Activated CD4-positive, CD25-positive, alpha-beta regulatory T cell treated with anti-CD3 and anti-CD28 coated beads, Interleukin-2, amount 50 U/mL, for 16 hours (primary cell): ENCODE results near the gene CCDC157.
A peak's percentile ranks its signal among the peaks of the same experiment; 100 is the strongest.

Source experiments
- DNase-seq: peaks from one replicate; pipeline ENCODE4 v3.0.0-alpha.2; 2020; ENCODE audit warnings: low read depth, low spot score

CCDC157 gene

GRCh38 chr22:30413001-30413400, 56.2 kb downstream of the CCDC157 start:
- DNase-seq: no peak

GRCh38 chr22:30413745-30414524, 57.1 kb downstream of the CCDC157 start:
- no peak for DNase-seq

GRCh38 chr22:30414525-30415047, 57.8 kb downstream of the CCDC157 start:
- no peak for DNase-seq

- DNase-seq: no peak
These were observed 59.6 kb downstream of the CCDC157 start for GRCh38 chr22:30416403-30416802.

GRCh38 chr22:30416837-30417236, 60.0 kb downstream of the CCDC157 start:
- no peak for DNase-seq

- no peak for DNase-seq
These were observed 63.7 kb downstream of the CCDC157 start for GRCh38 chr22:30420347-30421125.

- no peak for DNase-seq
These were observed 65.1 kb downstream of the CCDC157 start for GRCh38 chr22:30421695-30422480.

GRCh38 chr22:30422481-30423300, 65.9 kb downstream of the CCDC157 start:
- DNase-seq: no peak

- DNase-seq: no peak
These were observed 66.6 kb downstream of the CCDC157 start for GRCh38 chr22:30423301-30423958.

- DNase-seq: peak; percentile 95
These were observed 67.2 kb downstream of the CCDC157 start for GRCh38 chr22:30423959-30424533.

GRCh38 chr22:30424534-30425326, 67.9 kb downstream of the CCDC157 start:
- no peak for DNase-seq

- DNase-seq: no peak
These were observed 68.5 kb downstream of the CCDC157 start for GRCh38 chr22:30425327-30425615.

GRCh38 chr22:30425616-30426387, 69.0 kb downstream of the CCDC157 start, which contains the start of gene MTFP1:
MTFP1 (plus strand) TSS chr22:30425768; CDS start chr22:30425880, 112 bp downstream.
- DNase-seq: no peak
